IPS DF 4.7 (cell line): Measurements from ENCODE around the gene CCL17.
"Not testable (repeated sequence)": the region's sequence is repeated elsewhere in the genome, so short reads cannot be mapped to it uniquely, and the experiment has no call there.

Experiments
- DNase-seq: peaks from one replicate; pipeline ENCODE4 v3.0.0-alpha.2; 2013; ENCODE audit warnings: low spot score; ENCODE audit errors: extremely low read depth

The CCL17 gene

GRCh38 chr16:57430955-57431354 lies 26.4 kb downstream of the CCL17 start:
- DNase-seq: no peak

GRCh38 chr16:57432505-57432904 lies 27.9 kb downstream of the CCL17 start:
- DNase-seq: no peak

GRCh38 chr16:57432989-57433388 lies 28.4 kb downstream of the CCL17 start:
- DNase-seq: no peak

- no peak for DNase-seq
Measured at GRCh38 chr16:57434003-57434402, 29.4 kb downstream of the CCL17 start.

GRCh38 chr16:57435838-57436237 lies 31.3 kb downstream of the CCL17 start:
- no peak for DNase-seq

GRCh38 chr16:57439947-57440346 lies 35.4 kb downstream of the CCL17 start:
- DNase-seq: not testable (repeated sequence)

GRCh38 chr16:57440551-57440950 lies 36.0 kb downstream of the CCL17 start:
- DNase-seq: not testable (repeated sequence)

- no peak for DNase-seq
Measured at GRCh38 chr16:57444711-57445110, 40.1 kb downstream of the CCL17 start.

GRCh38 chr16:57445510-57445909 lies 40.9 kb downstream of the CCL17 start:
- DNase-seq: no peak

- DNase-seq: no peak
Measured at GRCh38 chr16:57446531-57447185, 42.1 kb downstream of the CCL17 start.

- DNase-seq: no peak
Measured at GRCh38 chr16:57447186-57447962, 42.8 kb downstream of the CCL17 start, which contains the start of the genes CIAPIN1 and COQ9. Gene CIAPIN1, minus strand, starts transcription at chr16:57447385. Its CDS starts 6,457 bp downstream, at chr16:57440928. Gene COQ9, plus strand, starts transcription at chr16:57447479. Its CDS starts 27 bp downstream, at chr16:57447506.

- no peak for DNase-seq
Measured at GRCh38 chr16:57452021-57452420, 47.5 kb downstream of the CCL17 start.

- DNase-seq: no peak
Measured at GRCh38 chr16:57462209-57462977, 57.8 kb downstream of the CCL17 start, which contains the start of gene POLR2C. Gene POLR2C, plus strand, starts transcription at chr16:57462679. Its CDS starts 46 bp downstream, at chr16:57462725.

- no peak for DNase-seq
Measured at GRCh38 chr16:57462978-57463362, 58.4 kb downstream of the CCL17 start.

- no peak for DNase-seq
Measured at GRCh38 chr16:57464523-57464922, 60.0 kb downstream of the CCL17 start.
